GM21515 (cell line): ENCODE results near the gene DDN.

Experiments
- ATAC-seq: cut with Tn5 transposase; IDR thresholded peaks from one replicate; pipeline ENCODE4 v1.9.1; 2021; ENCODE audit not compliant: unreplicated experiment

Gene DDN

GRCh38 chr12:48985901-48986300 is 13.3 kb downstream of the DDN start:
- ATAC-seq, result no peak

- no peak for ATAC-seq
Measured at GRCh38 chr12:48985475-48985897, 13.7 kb downstream of the DDN start.

GRCh38 chr12:48982397-48983080 is 16.6 kb downstream of the DDN start:
- no peak for ATAC-seq

- no peak for ATAC-seq
Measured at GRCh38 chr12:48981757-48982157, 17.4 kb downstream of the DDN start.

- ATAC-seq, result no peak
Measured at GRCh38 chr12:48980953-48981756, 18.0 kb downstream of the DDN start.

- ATAC-seq, result no peak
Measured at GRCh38 chr12:48980389-48980952, 18.7 kb downstream of the DDN start.

GRCh38 chr12:48979602-48980388 is 19.4 kb downstream of the DDN start:
- no peak for ATAC-seq

GRCh38 chr12:48978741-48979601 is 20.2 kb downstream of the DDN start:
- no peak for ATAC-seq

GRCh38 chr12:48978291-48978740 is 20.9 kb downstream of the DDN start, which contains the start of gene WNT1:
Gene WNT1 (plus strand): TSS chr12:48978322. CDS start chr12:48978651, 329 bp downstream.
- ATAC-seq, result no peak

- no peak for ATAC-seq
Measured at GRCh38 chr12:48977290-48978281, 21.6 kb downstream of the DDN start.

GRCh38 chr12:48973941-48974673 is 25.1 kb downstream of the DDN start:
- no peak for ATAC-seq

- ATAC-seq, result no peak
Measured at GRCh38 chr12:48973531-48973930, 25.6 kb downstream of the DDN start.

GRCh38 chr12:48972952-48973483 is 26.2 kb downstream of the DDN start:
- ATAC-seq, result no peak

- ATAC-seq, result no peak
Measured at GRCh38 chr12:48972213-48972951, 26.8 kb downstream of the DDN start.

- ATAC-seq, result no peak
Measured at GRCh38 chr12:48970702-48971334, 28.4 kb downstream of the DDN start.

- ATAC-seq, result no peak
Measured at GRCh38 chr12:48969833-48970701, 29.1 kb downstream of the DDN start.
